Suprapubic skin (tissue), 4 donors: ENCODE data around the gene DST. TPM values are rescaled to one million over a fixed set of nuclear protein-coding genes. Genes with fewer than 3 reads are reported as not detected.
A peak's percentile ranks its signal among the peaks of the same experiment; 100 is the strongest.

Experiments
- DNase-seq, 2 donors: peaks; one replicate each; pipeline ENCODE4 v3.0.0-alpha.2; 2019; ENCODE audit warnings: low spot score in 2 of 2
- H3K27ac ChIP-seq: fragments of 200-600 bp; sonication (generic); one replicate; pipeline ENCODE4 v1.5.1; 2019
- H3K27me3 ChIP-seq: fragments of 200-600 bp; sonication (generic); one replicate; pipeline ENCODE4 v1.5.1; 2019
- H3K36me3 ChIP-seq: fragments of 200-600 bp; sonication (generic); one replicate; pipeline ENCODE4 v1.5.1; 2019
- H3K4me1 ChIP-seq: fragments of 200-600 bp; sonication (generic); one replicate; pipeline ENCODE4 v1.5.1; 2019
- H3K4me3 ChIP-seq: fragments of 200-600 bp; sonication (generic); one replicate; pipeline ENCODE4 v1.5.1; 2019; ENCODE audit warnings: mild to moderate bottlenecking
- H3K9me3 ChIP-seq: fragments of 200-600 bp; sonication (generic); one replicate; pipeline ENCODE4 v1.5.1; 2019
- EP300 ChIP-seq: sonication (generic); formaldehyde crosslinking; IDR thresholded peaks from one replicate; pipeline ENCODE4 v1.6.1; 2017; ENCODE audit warnings: antibody characterized with exemption
- POLR2A ChIP-seq, 2 donors: fragments of 450-650 bp; IDR thresholded peaks; one replicate each; pipeline ENCODE4 v1.6.1; 2017; ENCODE audit warnings: antibody characterized with exemption in 2 of 2, mild to moderate bottlenecking in 2 of 2, moderate library complexity in 2 of 2
- POLR2AphosphoS5 ChIP-seq, 3 donors: sonication (generic); formaldehyde crosslinking; IDR thresholded peaks; one replicate each; pipeline ENCODE4 v1.6.1; 2017; ENCODE audit warnings: antibody characterized with exemption in 3 of 3
- WGBS: methylation state at CpG from one replicate; pipeline ENCODE4 v1.1.5; 2018; 5-methylcytosine and 5-hydroxymethylcytosine counted together
- total RNA-seq, 4 donors: library from RNA; depleted of rRNA; stranded (reverse); fragments of >200 nt; gene quantifications; one replicate each; pipeline ENCODE4 v1.1.0, GENCODE V29; 2016
- TF ChIP-seq, protein P1 (sequence below), 2 donors: fragments of 200-600 bp in 1 of 2; fragments of 450-650 bp in 1 of 2; sonication (generic) in 1 of 2; IDR thresholded peaks; one replicate each; pipeline ENCODE4 v1.5.1; 2016 to 2019; ENCODE audit warnings: antibody characterized with exemption in 2 of 2, mild to moderate bottlenecking in 1 of 2, moderate library complexity in 1 of 2

Gene DST
- 1,000 to 10,000 TPM in 1 of 4 donors, 100 to 1,000 TPM in 3; 637 to 1,048 (median 751) TPM for total RNA-seq

DNA sequence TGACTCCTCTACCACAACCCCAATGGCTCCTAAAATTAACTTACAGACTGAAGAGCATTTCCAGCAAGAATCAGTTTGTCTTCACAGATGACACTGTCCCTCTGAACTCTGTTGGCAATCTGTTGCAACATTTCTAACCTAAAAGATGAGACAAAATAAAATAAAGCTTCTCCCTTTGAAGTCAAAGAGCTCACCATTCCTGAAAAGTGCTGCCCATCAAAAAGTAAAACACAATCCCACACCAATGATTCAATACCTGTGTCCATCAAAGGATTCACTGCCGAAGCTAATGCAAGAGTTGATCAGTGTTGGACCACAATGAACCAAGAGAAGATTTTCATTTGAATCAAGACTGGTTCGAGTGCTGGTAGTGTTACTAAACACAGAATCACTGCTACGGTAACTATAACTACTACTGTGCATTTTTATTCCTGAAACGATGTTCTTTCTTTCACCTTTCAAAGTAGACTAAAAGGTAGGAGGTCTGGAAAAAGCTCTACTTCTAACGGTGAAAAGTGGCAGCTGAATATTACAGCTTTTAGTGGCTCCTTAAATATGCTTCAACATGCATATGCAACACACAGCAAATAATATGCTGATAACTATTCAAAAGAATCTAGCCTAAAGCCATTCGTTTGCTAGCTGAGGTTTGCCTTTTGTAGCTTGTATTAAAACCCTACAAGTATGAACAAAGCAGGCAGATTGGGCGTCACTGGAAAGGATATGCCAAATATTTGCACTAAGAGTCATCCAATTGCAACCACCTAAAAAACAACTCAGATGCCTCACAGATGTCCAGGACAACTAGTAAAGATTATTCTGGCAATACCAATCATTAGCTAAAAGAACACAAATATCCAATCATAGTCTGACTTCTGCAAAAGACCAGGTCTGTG, at the start of gene DST:
TSS of gene DST (minus strand) at position 524 of the 896 bp plus-strand sequence.
- Histone ChIP-seq H3K4me3 (peak within 1 kb of the TSS; percentile 42), H3K4me1 (peaks cover 36% of the 10 kb centered on the region), H3K27me3 (no peaks in the 10 kb centered on the region), H3K27ac (peak within 1 kb of the TSS; percentile 79), H3K9me3 (no peaks in the 10 kb centered on the region), H3K36me3 (peaks cover 7% of the 10 kb centered on the region)
- 43% methylated on average over 7 of the region's 7 CpGs for WGBS
- DNase-seq = no peak
- TF ChIP-seq EP300 = no peak
- TF ChIP-seq POLR2AphosphoS5 (IDR thresholded peaks at IDR 0.05) = peak in 2 of 3 donors; percentile 24 to 55
- TF ChIP-seq, protein P1, sequence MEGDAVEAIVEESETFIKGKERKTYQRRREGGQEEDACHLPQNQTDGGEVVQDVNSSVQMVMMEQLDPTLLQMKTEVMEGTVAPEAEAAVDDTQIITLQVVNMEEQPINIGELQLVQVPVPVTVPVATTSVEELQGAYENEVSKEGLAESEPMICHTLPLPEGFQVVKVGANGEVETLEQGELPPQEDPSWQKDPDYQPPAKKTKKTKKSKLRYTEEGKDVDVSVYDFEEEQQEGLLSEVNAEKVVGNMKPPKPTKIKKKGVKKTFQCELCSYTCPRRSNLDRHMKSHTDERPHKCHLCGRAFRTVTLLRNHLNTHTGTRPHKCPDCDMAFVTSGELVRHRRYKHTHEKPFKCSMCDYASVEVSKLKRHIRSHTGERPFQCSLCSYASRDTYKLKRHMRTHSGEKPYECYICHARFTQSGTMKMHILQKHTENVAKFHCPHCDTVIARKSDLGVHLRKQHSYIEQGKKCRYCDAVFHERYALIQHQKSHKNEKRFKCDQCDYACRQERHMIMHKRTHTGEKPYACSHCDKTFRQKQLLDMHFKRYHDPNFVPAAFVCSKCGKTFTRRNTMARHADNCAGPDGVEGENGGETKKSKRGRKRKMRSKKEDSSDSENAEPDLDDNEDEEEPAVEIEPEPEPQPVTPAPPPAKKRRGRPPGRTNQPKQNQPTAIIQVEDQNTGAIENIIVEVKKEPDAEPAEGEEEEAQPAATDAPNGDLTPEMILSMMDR (IDR thresholded peaks at IDR 0.05) = no peak
- TF ChIP-seq POLR2A (IDR thresholded peaks at IDR 0.05) = no peak

DNA sequence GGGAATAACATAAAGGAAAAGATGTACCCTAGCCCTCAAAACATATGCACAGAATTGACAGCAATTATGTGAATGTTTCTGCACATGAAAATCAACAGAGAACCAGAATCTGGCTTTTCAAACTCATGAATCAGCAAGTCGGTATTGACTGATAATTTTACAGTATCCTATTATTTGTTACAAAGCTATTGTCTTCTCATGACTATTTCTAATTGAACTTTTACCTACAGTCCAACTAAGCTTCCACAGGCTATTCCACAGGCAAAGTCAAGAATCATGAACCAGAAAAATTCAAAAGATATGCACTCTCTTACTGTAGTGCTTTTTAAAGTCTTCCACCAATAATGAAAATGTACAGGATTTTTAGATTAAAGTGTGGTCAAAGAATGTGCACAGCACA, 49.1 kb upstream of the DST start:
- Histone ChIP-seq H3K27ac (peak overlapping the region; percentile 85), H3K27me3 (no peaks in the 10 kb centered on the region), H3K4me1 (peaks cover 20% of the 10 kb centered on the region), H3K4me3 (peak overlapping the region; percentile 30), H3K36me3 (no peaks in the 10 kb centered on the region), H3K9me3 (no peaks in the 10 kb centered on the region)
- TF ChIP-seq POLR2AphosphoS5 (IDR thresholded peaks at IDR 0.05) = no peak
- TF ChIP-seq, protein P1 (IDR thresholded peaks at IDR 0.05) = no peak
- TF ChIP-seq EP300 = no peak
- no peak for TF ChIP-seq POLR2A (IDR thresholded peaks at IDR 0.05)
- no peak for DNase-seq
- 46% methylated on average over 1 of the region's 1 CpG for WGBS

- H3K36me3 ChIP-seq = no peaks in the 10 kb centered on the region
- H3K27ac ChIP-seq = peak overlapping the region; percentile 20
- H3K4me3 ChIP-seq = peak overlapping the region; percentile 23
- H3K27me3 ChIP-seq = no peaks in the 10 kb centered on the region
- no peak for DNase-seq
- peaks cover 20% of the 10 kb centered on the region for H3K4me1 ChIP-seq
- 56% methylated on average over 2 of the region's 2 CpGs for WGBS
- no peaks in the 10 kb centered on the region for H3K9me3 ChIP-seq
- TF ChIP-seq, protein P1 (IDR thresholded peaks at IDR 0.05) = no peak
- no peak for TF ChIP-seq POLR2A (IDR thresholded peaks at IDR 0.05)
- TF ChIP-seq POLR2AphosphoS5 (IDR thresholded peaks at IDR 0.05) = no peak
- TF ChIP-seq EP300 = no peak
These were observed 48.6 kb upstream of the DST start for GRCh38 chr6:56691286-56691595.

- H3K4me3 ChIP-seq = peak overlapping the region; percentile 23
- peak overlapping the region; percentile 20 for H3K27ac ChIP-seq
- no peaks in the 10 kb centered on the region for H3K36me3 ChIP-seq
- H3K27me3 ChIP-seq = no peaks in the 10 kb centered on the region
- WGBS = 60% methylated on average over 4 of the region's 4 CpGs
- H3K9me3 ChIP-seq = no peaks in the 10 kb centered on the region
- H3K4me1 ChIP-seq = peaks cover 20% of the 10 kb centered on the region
- DNase-seq = no peak
- TF ChIP-seq POLR2A (IDR thresholded peaks at IDR 0.05) = no peak
- TF ChIP-seq EP300 = no peak
- TF ChIP-seq, protein P1 (IDR thresholded peaks at IDR 0.05) = no peak
- no peak for TF ChIP-seq POLR2AphosphoS5 (IDR thresholded peaks at IDR 0.05)
These were observed 48.0 kb upstream of the DST start for GRCh38 chr6:56690519-56691285.

GRCh38 chr6:56689663-56690062, 47.0 kb upstream of the DST start:
- DNase-seq = no peak
- TF ChIP-seq, protein P1 (IDR thresholded peaks at IDR 0.05) = no peak
- TF ChIP-seq EP300 (no peak), POLR2AphosphoS5 (IDR thresholded peaks at IDR 0.05) (no peak), POLR2A (IDR thresholded peaks at IDR 0.05) (no peak)
- H3K9me3 ChIP-seq = no peaks in the 10 kb centered on the region
- H3K4me3 ChIP-seq = no peak overlapping the region
- no peaks in the 10 kb centered on the region for H3K36me3 ChIP-seq
- H3K4me1 ChIP-seq = peaks cover 22% of the 10 kb centered on the region
- H3K27ac ChIP-seq = no peak overlapping the region
- H3K27me3 ChIP-seq = no peaks in the 10 kb centered on the region
- WGBS = 87% methylated on average over 1 of the region's 1 CpG
